PFSK-1 (cell line): ENCODE results near the gene ACSL5.

ENCODE experiments used
- POLR2AphosphoS5 ChIP-seq: IDR thresholded peaks from 2 replicates; pipeline ENCODE4 v1.6.1; 2012; ENCODE audit warnings: low read depth, mild to moderate bottlenecking, control low read depth, low read length, moderate library complexity
- REST ChIP-seq, 2 experiments: IDR thresholded peaks; 2 replicates each; pipeline versions ENCODE4 v1.6.1 to v1.8.0; 2011 to 2012; ENCODE audit warnings: low read depth in 2 of 2, low read length in 2 of 2, control low read depth in 1 of 2, inconsistent platforms in 1 of 2, mild to moderate bottlenecking in 1 of 2, moderate library complexity in 1 of 2; ENCODE audit not compliant: insufficient read depth in 1 of 2
- SIN3A ChIP-seq: IDR thresholded peaks from 2 replicates; pipeline ENCODE4 v1.6.1; 2012; ENCODE audit warnings: mild to moderate bottlenecking, low read length, moderate library complexity, borderline replicate concordance; ENCODE audit not compliant: insufficient read depth
- TAF1 ChIP-seq: IDR thresholded peaks from 2 replicates; pipeline ENCODE4 v1.6.1; 2012; ENCODE audit warnings: low read length, control low read depth, borderline replicate concordance; ENCODE audit not compliant: insufficient read depth

DNA sequence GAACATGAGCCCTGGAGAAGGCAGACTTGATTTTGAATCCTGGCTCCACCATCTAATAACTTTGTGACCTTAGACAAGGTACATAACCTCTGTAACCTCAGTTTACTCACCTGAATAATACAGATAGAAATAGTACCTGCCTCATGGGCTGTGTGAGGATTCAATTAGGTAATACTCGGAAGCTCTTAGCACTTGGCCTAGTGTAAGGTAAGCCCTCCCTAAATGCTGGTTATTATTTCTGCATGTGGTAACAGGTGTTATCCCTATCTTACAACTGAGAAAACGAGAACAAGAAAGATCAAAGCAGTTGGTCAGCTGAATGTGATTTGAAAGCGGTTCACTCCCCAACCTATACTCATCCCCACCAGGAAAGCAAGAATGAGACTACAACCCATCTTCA, 28.7 kb upstream of the ACSL5 start:
- no peak for TF ChIP-seq TAF1
- TF ChIP-seq POLR2AphosphoS5: no peak
- no peak for TF ChIP-seq REST (IDR thresholded peaks at IDR 0.05; ENCODE audit: insufficient read depth in 1 of 2, low read depth in 2 of 2, low read length in 2 of 2)
- no peak for TF ChIP-seq SIN3A
